Activated CD4-positive, alpha-beta T cell treated with anti-CD3 and anti-CD28 coated beads, Interleukin-2, amount 50 U/mL, for 16 hours (primary cell): ENCODE results near the gene CCDC92B.
A peak's percentile ranks its signal among the peaks of the same experiment; 100 is the strongest.

Experiments used
- DNase-seq: peaks from one replicate; pipeline ENCODE4 v3.0.0-alpha.2; 2020

Gene CCDC92B

GRCh38 chr17:2777242-2777867 lies 27.9 kb upstream of the CCDC92B start:
- no peak for DNase-seq

- no peak for DNase-seq
Measured at GRCh38 chr17:2776589-2777241, 27.3 kb upstream of the CCDC92B start.

DNA sequence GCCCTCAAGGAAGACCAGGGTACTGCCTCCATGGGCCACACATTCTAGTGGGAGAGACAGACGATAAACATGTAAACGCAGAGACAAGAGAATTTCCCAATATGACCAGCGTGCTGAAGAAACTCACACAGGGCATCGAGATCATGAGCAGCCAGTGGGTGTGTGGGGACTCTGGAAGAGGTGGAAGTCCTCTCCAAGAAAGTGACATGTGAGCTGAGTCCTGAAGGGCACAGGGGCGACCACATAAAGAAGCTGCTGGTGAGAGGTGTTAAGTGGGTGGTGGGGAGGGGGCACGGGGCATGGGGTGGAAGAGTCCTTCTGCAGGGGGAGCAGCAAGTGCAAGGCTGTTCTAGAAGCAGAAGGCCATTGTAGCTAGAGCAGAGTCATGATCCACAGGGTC lies 25.8 kb upstream of the CCDC92B start:
- no peak for DNase-seq

GRCh38 chr17:2770129-2770528 lies 20.7 kb upstream of the CCDC92B start:
- no peak for DNase-seq

DNA sequence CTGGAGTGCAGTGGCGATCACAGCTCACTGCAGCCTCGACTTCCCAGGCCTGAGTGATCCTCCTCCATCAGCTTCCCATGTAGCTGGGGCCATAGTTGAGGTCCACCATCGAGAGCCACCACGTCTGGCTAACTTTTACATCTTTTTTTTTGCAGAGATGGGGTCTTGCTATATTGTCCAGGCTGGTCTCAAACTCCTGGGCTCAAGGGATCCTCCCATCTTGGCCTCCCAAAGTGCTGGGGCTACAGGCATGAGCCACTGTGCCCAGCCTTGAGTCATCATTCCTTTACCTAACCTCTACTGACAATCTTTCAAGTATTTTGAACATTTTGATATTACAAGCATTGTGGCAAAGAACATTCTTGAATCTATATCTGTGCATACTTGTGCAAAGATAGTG lies 9.4 kb upstream of the CCDC92B start:
- no peak for DNase-seq

DNA sequence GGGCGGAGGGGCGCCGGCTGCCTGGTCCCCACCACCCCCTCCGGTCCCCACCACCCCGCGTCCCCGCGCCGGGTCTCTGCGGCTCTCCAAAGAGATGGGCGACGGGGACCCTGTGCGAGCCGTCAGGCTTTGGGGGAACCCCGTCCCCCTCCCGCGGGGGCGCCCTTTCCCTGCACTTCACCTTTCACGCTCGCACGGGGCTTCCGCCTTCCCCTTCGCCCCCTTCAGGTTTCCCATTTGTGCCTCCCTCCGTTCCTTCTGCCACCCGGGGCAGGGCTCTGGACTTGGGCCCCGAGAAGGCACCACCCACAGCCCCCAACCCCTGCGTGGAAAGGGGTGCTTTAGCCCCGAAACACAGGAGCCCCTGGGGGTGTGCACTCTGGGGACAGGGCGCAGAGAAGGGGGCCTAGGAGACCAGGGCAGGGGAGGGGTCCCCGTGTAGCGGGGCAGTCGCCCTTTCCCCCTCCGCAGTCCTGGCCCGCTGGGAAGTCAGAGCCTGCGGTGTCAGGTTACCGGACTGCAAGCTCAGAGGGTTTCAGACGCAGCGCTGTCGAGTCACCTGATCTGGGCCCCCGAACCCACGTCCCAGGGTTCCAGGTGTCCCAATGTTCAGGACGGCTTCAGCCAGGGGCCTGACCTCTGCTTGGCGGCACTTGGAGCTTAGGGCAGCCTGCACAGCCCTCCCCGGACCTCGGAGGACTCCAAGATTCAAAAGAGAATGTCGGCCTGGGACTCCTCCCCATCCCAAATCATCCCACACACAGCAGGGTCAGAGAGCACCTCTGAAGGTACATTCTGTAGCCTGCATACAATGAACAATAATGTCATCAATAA lies 6.7 kb upstream of the CCDC92B start:
- DNase-seq = no peak

- no peak for DNase-seq
Measured at GRCh38 chr17:2751491-2751890, 2.0 kb upstream of the CCDC92B start.

DNA sequence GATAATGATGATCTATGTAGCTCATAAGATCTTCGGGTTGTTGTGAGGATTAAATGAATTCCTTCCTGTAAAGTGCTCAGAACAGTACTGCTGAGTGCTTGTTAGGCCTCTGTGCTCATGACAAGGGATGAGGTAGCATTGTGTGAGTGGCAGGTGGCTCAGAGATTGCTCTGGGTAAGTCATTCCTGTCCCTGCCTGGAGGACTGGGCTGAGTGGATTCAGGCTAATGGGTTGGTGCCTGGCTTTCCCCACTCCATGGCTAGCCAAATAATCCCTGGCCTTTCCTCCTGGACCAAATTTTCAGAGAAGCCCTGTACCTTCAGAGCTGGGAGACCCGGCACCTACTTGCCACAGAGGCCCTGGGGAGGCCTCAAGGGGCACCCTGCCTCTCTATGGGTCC lies 1.3 kb upstream of the CCDC92B start:
- no peak for DNase-seq

- peak; percentile 61 for DNase-seq
Measured at GRCh38 chr17:2749784-2750181, 331 bp upstream of the CCDC92B start.

- DNase-seq = no peak
Measured at GRCh38 chr17:2745317-2746037, 4.0 kb downstream of the CCDC92B start.

DNA sequence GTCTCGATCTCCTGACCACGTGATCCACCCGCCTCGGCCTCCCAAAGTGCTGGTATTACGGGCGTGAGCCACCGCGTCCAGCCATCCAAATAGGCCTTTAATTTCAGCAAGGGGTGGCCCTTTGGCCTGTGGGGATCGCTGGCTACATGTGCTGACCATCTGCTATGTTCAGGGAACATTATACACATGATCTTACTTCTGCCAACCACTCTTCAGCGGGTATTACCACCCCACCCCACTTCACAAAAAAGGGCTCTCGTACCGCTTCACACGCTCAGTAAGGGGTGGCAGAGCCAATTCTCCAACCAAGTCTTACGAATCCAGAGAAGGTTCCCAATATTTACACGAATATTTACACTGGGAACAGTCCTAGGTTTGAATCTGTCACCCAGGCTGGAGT lies 11.8 kb downstream of the CCDC92B start:
- DNase-seq = no peak

GRCh38 chr17:2736956-2737355 lies 12.5 kb downstream of the CCDC92B start:
- DNase-seq = no peak

- no peak for DNase-seq
Measured at GRCh38 chr17:2735896-2736295, 13.6 kb downstream of the CCDC92B start.

DNA sequence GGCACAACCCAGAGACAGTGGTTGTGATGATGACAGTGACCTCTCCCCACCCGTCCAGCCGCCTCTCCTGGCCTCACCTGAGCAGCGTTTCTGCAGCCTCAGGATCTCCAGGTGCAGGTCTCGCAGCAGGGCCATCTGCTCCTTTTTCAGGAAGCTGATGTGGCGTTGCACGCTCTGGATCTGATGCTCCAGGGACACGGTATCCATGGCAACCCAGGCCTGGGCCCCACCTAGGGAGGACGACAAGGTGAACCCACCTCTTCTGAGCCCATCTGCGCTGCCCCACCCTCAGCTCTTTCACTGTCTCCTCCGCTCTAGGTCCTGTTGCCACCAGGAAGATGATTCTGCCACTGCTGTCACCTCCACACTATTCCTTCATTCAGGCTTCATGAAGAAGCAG lies 14.5 kb downstream of the CCDC92B start:
- DNase-seq = no peak

DNA sequence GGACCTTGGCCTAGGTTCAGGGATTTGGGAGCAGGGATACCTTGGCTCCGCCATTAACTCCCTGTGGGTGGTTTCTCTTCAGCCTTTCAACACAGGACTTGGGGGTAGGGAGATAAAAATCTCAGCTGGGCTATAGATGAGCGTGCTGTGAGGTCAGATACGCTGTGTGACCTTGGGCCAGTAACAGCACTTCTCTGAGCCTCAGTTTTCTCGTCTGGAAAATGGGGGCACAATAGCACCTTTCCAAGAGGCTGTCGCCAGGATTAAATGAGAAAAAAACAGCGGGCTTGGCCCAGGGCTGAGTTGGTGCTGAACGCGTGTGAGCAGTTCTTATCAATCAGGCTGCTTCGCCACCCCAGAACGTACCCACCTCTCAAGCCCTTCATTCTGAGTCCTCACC lies 17.6 kb downstream of the CCDC92B start:
- DNase-seq = no peak

GRCh38 chr17:2730764-2731353 lies 18.6 kb downstream of the CCDC92B start:
- DNase-seq = no peak

- peak; percentile 45 for DNase-seq
Measured at GRCh38 chr17:2724784-2725164, 24.7 kb downstream of the CCDC92B start.

DNA sequence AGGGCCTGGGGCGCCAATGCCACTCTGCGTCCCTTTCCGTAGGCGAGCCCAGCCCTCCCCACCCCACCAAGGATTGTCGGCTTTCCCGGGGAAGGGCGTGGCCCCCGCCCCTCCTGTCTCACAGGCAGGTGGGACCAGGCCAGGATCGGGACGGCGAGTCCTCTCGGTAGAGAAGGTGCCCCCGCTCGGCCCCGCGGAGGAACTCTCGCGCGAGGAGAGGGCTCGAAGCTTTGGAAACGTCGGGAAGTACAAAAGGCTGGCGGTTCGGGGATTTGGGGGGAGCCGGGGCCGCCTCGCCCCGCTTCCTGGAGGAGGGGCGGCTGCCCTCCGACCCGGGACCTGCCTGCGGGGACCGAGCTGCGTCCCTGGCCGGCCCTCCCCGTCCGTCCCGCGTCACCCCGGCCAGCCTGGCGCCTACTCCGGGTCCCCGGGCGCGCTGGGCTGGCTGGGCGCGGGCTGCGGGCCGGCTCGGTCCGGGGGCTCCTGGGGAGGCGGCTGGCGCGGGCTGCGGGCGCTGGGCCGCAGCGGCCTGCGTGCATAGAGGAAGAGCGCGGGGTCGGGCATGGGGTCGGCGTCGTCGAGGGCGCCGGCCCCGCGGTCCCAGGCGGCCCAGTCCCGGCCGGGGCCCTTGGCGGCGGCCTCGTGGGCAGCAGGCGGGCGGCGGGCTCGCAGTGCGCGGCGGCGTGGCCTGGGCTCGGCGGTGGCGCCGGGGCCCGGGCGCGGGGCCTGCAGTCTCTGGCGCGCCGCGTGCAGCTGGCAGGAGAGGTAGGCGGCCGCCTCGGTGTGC lies 25.3 kb downstream of the CCDC92B start:
- no peak for DNase-seq

DNA sequence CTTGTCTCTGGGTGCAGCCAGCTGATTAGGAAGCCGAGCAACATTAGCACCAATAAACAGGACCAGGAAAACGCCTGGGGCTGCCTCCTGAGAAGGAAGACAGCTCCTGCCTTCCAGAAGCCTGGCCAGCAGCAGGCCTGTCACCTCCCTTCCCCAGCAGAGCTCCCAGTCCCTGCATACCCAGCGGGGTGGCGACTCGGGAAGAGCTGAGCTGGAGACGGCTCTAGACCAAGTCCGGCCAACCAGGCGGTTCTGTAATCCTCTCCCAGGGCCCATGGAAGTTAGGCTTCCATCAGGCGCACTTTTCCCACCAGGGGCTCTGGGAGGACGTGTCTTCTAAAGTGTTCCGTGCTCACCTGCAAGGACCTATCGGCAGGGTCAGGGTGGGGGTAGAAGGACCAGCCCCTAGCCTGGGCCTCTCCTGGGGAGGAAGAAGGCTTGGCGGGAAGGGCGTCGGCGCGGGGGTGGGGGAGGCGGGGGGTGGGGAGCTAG lies 25.9 kb downstream of the CCDC92B start:
- DNase-seq = no peak

GRCh38 chr17:2722611-2723010 lies 26.8 kb downstream of the CCDC92B start:
- DNase-seq = no peak

GRCh38 chr17:2721603-2722002 lies 27.8 kb downstream of the CCDC92B start:
- no peak for DNase-seq

- no peak for DNase-seq
Measured at GRCh38 chr17:2719861-2720260, 29.6 kb downstream of the CCDC92B start.
